Measurements from ENCODE around the gene CISD1. TPM values are rescaled to one million over a fixed set of nuclear protein-coding genes. Genes with fewer than 3 reads are reported as not detected.
A peak's percentile ranks its signal among the peaks of the same experiment; 100 is the strongest.

Gene CISD1
- total RNA-seq, 1 donor, result 31.5 TPM

- Histone ChIP-seq H3K36me3 (ENCODE audit: insufficient read depth, low read length) (no peaks in the 10 kb centered on the region), H3K4me1 (ENCODE audit: insufficient read depth, low read length) (peaks cover 5% of the 10 kb centered on the region), H3K4me2 (ENCODE audit: insufficient read depth, low read length) (no peak overlapping the region), H2AFZ (ENCODE audit: low read length) (no peak overlapping the region), H3K4me3 (ENCODE audit: insufficient read depth, low read length) (no peak overlapping the region), H3K9me3 (ENCODE audit: low read depth, low read length) (no peaks in the 10 kb centered on the region), H3K27ac (ENCODE audit: low read depth, low read length) (no peak overlapping the region), H4K20me1 (ENCODE audit: insufficient read depth, low read length) (no peaks in the 10 kb centered on the region), H3K27me3 (ENCODE audit: insufficient read depth, low read length) (peaks cover 3% of the 10 kb centered on the region), H3K79me2 (ENCODE audit: insufficient read depth, low read length) (no peaks in the 10 kb centered on the region)
- no peak for DNase-seq (ENCODE audit: insufficient read length, low spot score, missing footprints)
- no peak for TF ChIP-seq CTCF (IDR thresholded peaks at IDR 0.05; ENCODE audit: extremely low read depth, low read depth, low read length)
Observed at GRCh38 chr10:58319599-58319998, 50.6 kb downstream of the CISD1 start.

- no peak for TF ChIP-seq CTCF (IDR thresholded peaks at IDR 0.05; ENCODE audit: extremely low read depth, low read depth, low read length)
- Histone ChIP-seq H3K27me3 (ENCODE audit: insufficient read depth, low read length) (peaks cover 3% of the 10 kb centered on the region), H3K36me3 (ENCODE audit: insufficient read depth, low read length) (no peaks in the 10 kb centered on the region), H3K9me3 (ENCODE audit: low read depth, low read length) (no peaks in the 10 kb centered on the region), H3K4me2 (ENCODE audit: insufficient read depth, low read length) (no peak overlapping the region), H3K27ac (ENCODE audit: low read depth, low read length) (no peak overlapping the region), H2AFZ (ENCODE audit: low read length) (no peak overlapping the region), H3K4me3 (ENCODE audit: insufficient read depth, low read length) (no peak overlapping the region), H3K79me2 (ENCODE audit: insufficient read depth, low read length) (no peaks in the 10 kb centered on the region), H4K20me1 (ENCODE audit: insufficient read depth, low read length) (no peaks in the 10 kb centered on the region), H3K4me1 (ENCODE audit: insufficient read depth, low read length) (peaks cover 5% of the 10 kb centered on the region)
- no peak for DNase-seq (ENCODE audit: insufficient read length, low spot score, missing footprints)
Observed at GRCh38 chr10:58320351-58321049, 51.5 kb downstream of the CISD1 start.

- TF ChIP-seq CTCF (IDR thresholded peaks at IDR 0.05; ENCODE audit: extremely low read depth, low read depth, low read length), result no peak
- peaks cover 5% of the 10 kb centered on the region for H3K4me1 ChIP-seq (ENCODE audit: insufficient read depth, low read length)
- no peaks in the 10 kb centered on the region for H3K79me2 ChIP-seq (ENCODE audit: insufficient read depth, low read length)
- H3K36me3 ChIP-seq (ENCODE audit: insufficient read depth, low read length), result no peaks in the 10 kb centered on the region
- DNase-seq (ENCODE audit: insufficient read length, low spot score, missing footprints), result no peak
- no peak overlapping the region for H3K27ac ChIP-seq (ENCODE audit: low read depth, low read length)
- peak overlapping the region; percentile 74 for H2AFZ ChIP-seq (ENCODE audit: low read length)
- H3K9me3 ChIP-seq (ENCODE audit: low read depth, low read length), result no peaks in the 10 kb centered on the region
- H3K4me3 ChIP-seq (ENCODE audit: insufficient read depth, low read length), result no peak overlapping the region
- H4K20me1 ChIP-seq (ENCODE audit: insufficient read depth, low read length), result no peaks in the 10 kb centered on the region
- H3K4me2 ChIP-seq (ENCODE audit: insufficient read depth, low read length), result peak overlapping the region; percentile 56
- H3K27me3 ChIP-seq (ENCODE audit: insufficient read depth, low read length), result no peaks in the 10 kb centered on the region
Observed at GRCh38 chr10:58322072-58322834, 53.3 kb downstream of the CISD1 start.

- no peaks in the 10 kb centered on the region for H3K36me3 ChIP-seq (ENCODE audit: insufficient read depth, low read length)
- peak overlapping the region; percentile 56 for H3K4me2 ChIP-seq (ENCODE audit: insufficient read depth, low read length)
- no peaks in the 10 kb centered on the region for H3K79me2 ChIP-seq (ENCODE audit: insufficient read depth, low read length)
- no peak overlapping the region for H3K27ac ChIP-seq (ENCODE audit: low read depth, low read length)
- H3K4me3 ChIP-seq (ENCODE audit: insufficient read depth, low read length), result no peak overlapping the region
- no peak for TF ChIP-seq CTCF (IDR thresholded peaks at IDR 0.05; ENCODE audit: extremely low read depth, low read depth, low read length)
- peaks cover 5% of the 10 kb centered on the region for H3K4me1 ChIP-seq (ENCODE audit: insufficient read depth, low read length)
- H4K20me1 ChIP-seq (ENCODE audit: insufficient read depth, low read length), result no peaks in the 10 kb centered on the region
- peak overlapping the region; percentile 74 for H2AFZ ChIP-seq (ENCODE audit: low read length)
- no peak for DNase-seq (ENCODE audit: insufficient read length, low spot score, missing footprints)
- H3K27me3 ChIP-seq (ENCODE audit: insufficient read depth, low read length), result no peaks in the 10 kb centered on the region
- H3K9me3 ChIP-seq (ENCODE audit: low read depth, low read length), result no peaks in the 10 kb centered on the region
Observed at GRCh38 chr10:58322835-58323209, 53.9 kb downstream of the CISD1 start.
